Measurements from ENCODE around the gene TMEM203.
"Not testable (repeated sequence)": the region's sequence is repeated elsewhere in the genome, so short reads cannot be mapped to it uniquely, and the experiment has no call there.

The TMEM203 gene

DNA sequence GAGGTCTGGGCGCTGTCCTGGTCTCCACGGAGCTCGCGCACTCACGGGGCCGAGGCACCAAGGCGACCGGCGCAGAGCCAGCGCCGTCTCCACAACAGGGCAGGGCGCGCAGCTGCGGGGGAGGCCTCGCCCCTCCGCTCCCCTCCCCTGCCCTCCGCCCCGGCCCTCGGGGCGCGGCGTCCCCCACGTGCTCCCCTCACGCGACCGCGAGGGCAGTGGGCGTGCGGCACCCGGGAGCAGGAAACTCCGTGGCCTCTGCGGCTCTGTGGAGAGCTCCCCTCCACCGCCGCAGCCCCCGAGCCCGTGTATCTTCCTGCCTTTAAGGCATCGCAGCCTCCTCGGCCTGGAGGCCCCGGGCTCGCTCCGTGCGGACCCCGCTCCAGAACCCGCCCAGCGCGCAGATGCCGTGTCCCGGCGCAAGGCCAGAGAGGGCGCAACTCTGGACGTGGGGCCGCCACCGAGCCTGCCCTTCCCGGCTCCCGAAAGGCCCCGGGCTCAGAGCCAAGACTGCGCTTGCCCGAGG is 34.9 kb upstream of the TMEM203 start:
- peak overlapping the region; percentile 89; the same call in 1 of the 2 replicates for H3K27ac ChIP-seq (ENCODE audit: low read depth, low read length)
- H3K9ac ChIP-seq (ENCODE audit: low read length) = peak overlapping the region; percentile 93
- H3K4me1 ChIP-seq (ENCODE audit: control insufficient read depth, insufficient read depth, low read length) = peaks cover 54% of the 10 kb centered on the region

DNA sequence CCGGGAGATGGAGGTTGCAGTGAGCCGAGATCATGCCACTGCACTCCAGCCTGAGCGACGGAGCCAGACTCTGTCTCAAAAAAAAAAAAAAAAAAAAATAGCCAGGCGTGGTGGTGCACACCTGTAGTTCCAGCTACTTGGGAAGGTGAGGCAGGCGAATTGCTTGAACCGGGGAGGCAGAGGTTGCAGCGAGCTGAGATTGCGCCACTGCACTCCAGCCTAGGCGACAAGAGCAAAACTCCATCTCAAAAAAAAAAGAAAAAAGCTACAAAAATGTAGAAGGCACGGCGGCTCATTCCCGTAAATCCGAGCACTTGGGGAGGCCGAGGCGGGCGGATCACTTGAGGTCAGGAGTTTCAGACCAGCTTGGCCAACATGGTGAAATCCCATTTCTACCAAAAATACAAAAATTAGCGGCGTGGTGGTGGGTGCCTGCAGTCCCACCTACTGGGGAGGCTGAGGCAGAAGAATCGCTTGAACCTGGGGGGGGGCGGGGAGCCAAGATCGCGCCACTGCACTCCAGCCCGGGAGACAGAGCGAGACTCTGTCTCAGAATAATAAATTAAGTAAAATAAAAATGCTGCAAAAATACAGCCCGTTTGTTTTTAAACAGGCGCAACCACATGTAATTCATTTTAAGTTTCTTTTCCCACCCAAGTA is 34.2 kb upstream of the TMEM203 start:
- not testable (repeated sequence) for H3K27me3 ChIP-seq (ENCODE audit: control insufficient read depth, insufficient read depth, low read length); H3K9me3 ChIP-seq (ENCODE audit: control insufficient read depth, insufficient read depth, low read depth, low read length)
- H3K36me3 ChIP-seq (ENCODE audit: control insufficient read depth, insufficient read depth, low read length) = peaks cover 21% of the 10 kb centered on the region
- H3K27ac ChIP-seq (ENCODE audit: low read depth, low read length) = peak overlapping the region; percentile 89; the same call in 1 of the 2 replicates
- peak overlapping the region; percentile 93 for H3K9ac ChIP-seq (ENCODE audit: low read length)
- peak overlapping the region; percentile 83 for H3K4me3 ChIP-seq (ENCODE audit: low read depth, low read length)
- H3K4me1 ChIP-seq (ENCODE audit: control insufficient read depth, insufficient read depth, low read length) = peaks cover 47% of the 10 kb centered on the region

More for the DNA sequence above, 34.9 kb upstream of the TMEM203 start:
- Histone ChIP-seq H3K4me3 (ENCODE audit: low read depth, low read length) (peak overlapping the region; percentile 83), H3K36me3 (ENCODE audit: control insufficient read depth, insufficient read depth, low read length) (peaks cover 21% of the 10 kb centered on the region), H3K9me3 (ENCODE audit: control insufficient read depth, insufficient read depth, low read depth, low read length) (no peaks in the 10 kb centered on the region), H3K27me3 (ENCODE audit: control insufficient read depth, insufficient read depth, low read length) (no peaks in the 10 kb centered on the region)

DNA sequence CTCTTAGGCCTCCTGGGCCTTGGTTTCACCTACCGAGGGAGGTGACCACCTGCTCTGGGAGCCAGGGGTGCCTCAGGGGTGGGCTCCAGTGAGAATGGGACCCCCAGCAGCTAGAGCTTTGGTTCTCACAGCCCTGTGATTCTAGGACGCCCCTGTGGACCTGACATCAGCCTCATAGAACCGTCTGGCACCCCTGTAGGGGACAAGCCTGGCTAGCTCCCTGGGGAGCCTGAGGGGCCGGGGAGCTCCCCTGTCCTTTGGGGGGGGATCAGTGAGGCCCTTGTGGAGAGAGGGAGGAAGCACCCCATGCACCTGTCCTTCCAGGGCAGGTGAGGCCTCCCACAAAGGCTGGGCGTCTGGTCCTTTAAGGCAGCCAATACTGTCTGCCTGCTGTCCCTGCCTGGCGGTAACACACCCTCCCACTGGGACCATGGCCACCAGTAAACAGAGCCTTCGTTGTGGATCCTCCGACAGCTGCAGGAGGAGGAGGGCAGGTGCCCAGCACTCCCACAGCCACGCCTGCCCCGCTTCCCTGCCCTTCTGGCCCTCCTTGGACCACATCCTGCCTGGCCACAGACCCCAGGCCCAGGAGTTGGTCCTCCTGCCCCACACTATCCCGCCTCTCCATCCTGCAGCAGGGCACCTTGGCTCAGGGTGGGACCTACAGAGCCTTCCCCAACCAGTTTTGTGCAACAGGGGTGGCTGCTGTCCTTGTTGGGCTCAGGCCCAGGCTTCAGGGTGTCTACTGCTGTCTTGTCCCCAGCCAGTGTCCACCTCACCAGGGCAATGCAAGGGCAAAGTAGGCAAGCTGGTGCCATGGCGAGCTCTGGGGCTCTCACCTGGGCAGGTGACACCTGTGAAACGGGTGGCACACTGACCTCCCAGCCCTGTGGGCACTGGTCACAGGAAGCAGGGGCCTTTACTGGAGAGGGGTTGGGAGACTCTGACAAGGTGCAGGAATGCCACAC is 32.6 kb upstream of the TMEM203 start:
- H3K9me3 ChIP-seq (ENCODE audit: control insufficient read depth, insufficient read depth, low read depth, low read length) = no peaks in the 10 kb centered on the region

DNA sequence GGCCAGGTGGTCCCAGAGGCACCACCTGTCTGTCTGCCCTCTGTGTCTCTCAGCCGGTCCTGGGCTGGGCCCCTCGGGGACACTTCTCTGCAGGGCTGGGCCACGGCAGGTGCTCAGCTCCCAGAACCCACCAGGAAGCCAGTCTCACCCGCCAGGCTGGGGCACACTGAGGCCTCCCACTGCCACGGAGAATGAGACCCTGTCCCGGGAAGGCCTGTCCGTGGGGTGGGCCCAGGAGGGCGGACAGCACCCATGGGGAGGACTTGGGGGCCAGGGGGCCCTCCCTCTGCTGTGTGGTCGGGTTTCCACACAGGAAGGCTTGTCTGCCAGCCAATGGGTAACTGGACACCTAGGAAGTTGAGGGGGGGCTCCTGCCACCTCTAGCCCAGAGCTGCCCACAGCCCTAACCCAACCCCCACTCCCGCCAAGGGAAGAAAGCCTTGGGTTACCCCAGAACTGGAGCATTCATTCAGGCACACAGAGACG is 31.5 kb upstream of the TMEM203 start:
- peaks cover 26% of the 10 kb centered on the region for H3K4me1 ChIP-seq (ENCODE audit: control insufficient read depth, insufficient read depth, low read length)
- no peaks in the 10 kb centered on the region for H3K27me3 ChIP-seq (ENCODE audit: control insufficient read depth, insufficient read depth, low read length)
- no peaks in the 10 kb centered on the region for H3K9me3 ChIP-seq (ENCODE audit: control insufficient read depth, insufficient read depth, low read depth, low read length)
- no peak overlapping the region for H3K9ac ChIP-seq (ENCODE audit: low read length)
- H3K36me3 ChIP-seq (ENCODE audit: control insufficient read depth, insufficient read depth, low read length) = peaks cover under 1% of the 10 kb centered on the region
- H3K27ac ChIP-seq (ENCODE audit: low read depth, low read length) = no peak overlapping the region
- 0 out of 2 replicates have a peak overlapping the region, but pooled peaks have one; percentile 20 for H3K4me3 ChIP-seq (ENCODE audit: low read depth, low read length)

More for the DNA sequence above, 32.6 kb upstream of the TMEM203 start:
- peaks cover 11% of the 10 kb centered on the region for H3K36me3 ChIP-seq (ENCODE audit: control insufficient read depth, insufficient read depth, low read length)
- H3K9ac ChIP-seq (ENCODE audit: low read length) = no peak overlapping the region
- H3K4me1 ChIP-seq (ENCODE audit: control insufficient read depth, insufficient read depth, low read length) = peaks cover 35% of the 10 kb centered on the region
- H3K4me3 ChIP-seq (ENCODE audit: low read depth, low read length) = no peak overlapping the region
- no peak overlapping the region for H3K27ac ChIP-seq (ENCODE audit: low read depth, low read length)
- no peaks in the 10 kb centered on the region for H3K27me3 ChIP-seq (ENCODE audit: control insufficient read depth, insufficient read depth, low read length)

DNA sequence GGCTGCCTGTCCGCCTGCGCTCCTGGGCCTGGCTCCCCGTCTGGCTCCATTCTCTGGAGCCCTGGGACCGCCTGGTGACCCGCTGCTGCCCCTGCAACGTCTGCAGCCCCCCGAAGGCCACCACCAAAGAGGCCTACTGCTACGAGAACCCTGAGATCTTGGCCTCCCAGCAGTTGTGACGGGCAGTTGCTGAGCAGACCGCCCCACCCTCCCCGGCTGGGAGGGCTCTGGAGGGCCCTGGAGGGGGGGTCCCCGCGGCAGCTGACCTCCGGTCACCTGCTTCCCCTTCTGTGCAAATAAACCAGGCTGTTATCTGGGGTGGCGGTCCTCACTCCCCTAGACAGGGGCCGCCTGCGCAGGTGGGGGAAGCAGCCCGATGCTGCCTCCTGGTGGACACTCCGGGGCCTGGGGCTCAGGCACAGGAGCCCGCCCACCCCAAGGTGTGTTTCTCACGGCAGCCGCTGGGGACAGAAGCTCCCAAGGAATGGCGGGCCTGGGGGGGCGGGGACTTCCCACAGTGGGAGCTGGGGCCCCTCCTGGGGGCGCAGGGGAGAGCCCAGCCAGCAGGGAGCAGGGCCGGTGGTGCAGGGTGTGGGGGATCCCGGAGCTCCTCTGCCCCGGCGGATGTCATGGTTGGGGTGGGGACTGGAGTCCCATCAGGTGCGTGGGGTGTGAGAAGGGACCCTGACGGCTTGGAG is 30.9 kb upstream of the TMEM203 start:
- 0 out of 2 replicates have a peak overlapping the region, but pooled peaks have one; percentile 20 for H3K4me3 ChIP-seq (ENCODE audit: low read depth, low read length)
- H3K36me3 ChIP-seq (ENCODE audit: control insufficient read depth, insufficient read depth, low read length) = no peaks in the 10 kb centered on the region
- H3K9ac ChIP-seq (ENCODE audit: low read length) = no peak overlapping the region
- no peaks in the 10 kb centered on the region for H3K9me3 ChIP-seq (ENCODE audit: control insufficient read depth, insufficient read depth, low read depth, low read length)
- H3K27me3 ChIP-seq (ENCODE audit: control insufficient read depth, insufficient read depth, low read length) = no peaks in the 10 kb centered on the region
- peaks cover 26% of the 10 kb centered on the region for H3K4me1 ChIP-seq (ENCODE audit: control insufficient read depth, insufficient read depth, low read length)
- no peak overlapping the region for H3K27ac ChIP-seq (ENCODE audit: low read depth, low read length)

DNA sequence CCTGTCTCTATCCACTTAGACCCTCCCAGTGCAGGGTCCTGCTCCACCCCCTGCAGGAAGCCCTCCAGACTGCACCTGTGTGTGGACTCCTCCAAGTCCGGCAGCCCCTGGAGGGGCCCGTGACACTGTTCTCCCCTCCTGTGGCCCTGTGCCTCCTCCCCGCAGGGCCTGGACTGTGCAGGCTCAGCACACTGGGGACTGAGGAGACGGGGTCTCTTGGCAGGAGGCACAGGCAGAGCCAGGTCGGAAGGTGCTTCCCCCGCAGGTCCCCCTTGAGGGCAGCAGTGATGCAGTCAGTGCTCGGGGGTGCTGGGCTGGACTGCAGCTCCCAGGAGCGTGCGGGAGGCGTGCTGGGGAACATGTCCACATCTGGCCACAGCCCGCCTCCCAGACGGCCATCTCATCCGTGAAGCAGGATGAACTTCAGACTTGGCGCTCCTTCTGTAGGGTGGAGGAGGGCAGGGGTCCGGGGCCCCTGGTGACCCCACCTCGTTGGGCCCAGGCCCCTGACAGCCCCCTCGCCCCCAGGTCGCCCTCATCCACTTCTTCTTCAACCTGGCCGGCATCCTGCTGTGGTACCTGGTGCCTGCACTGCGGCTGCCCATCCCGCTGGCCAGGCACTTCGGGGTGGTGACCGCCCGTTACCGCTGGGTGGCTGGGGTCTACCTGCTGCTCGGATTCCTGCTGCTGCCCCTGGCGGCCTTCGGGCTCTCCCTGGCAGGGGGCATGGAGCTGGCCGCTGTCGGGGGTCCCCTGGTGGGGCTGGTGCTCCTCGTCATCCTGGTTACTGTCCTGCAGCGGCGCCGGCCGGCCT is 30.2 kb upstream of the TMEM203 start:
- no peak overlapping the region for H3K4me3 ChIP-seq (ENCODE audit: low read depth, low read length)
- no peak overlapping the region for H3K27ac ChIP-seq (ENCODE audit: low read depth, low read length)
- H3K9ac ChIP-seq (ENCODE audit: low read length) = no peak overlapping the region

DNA sequence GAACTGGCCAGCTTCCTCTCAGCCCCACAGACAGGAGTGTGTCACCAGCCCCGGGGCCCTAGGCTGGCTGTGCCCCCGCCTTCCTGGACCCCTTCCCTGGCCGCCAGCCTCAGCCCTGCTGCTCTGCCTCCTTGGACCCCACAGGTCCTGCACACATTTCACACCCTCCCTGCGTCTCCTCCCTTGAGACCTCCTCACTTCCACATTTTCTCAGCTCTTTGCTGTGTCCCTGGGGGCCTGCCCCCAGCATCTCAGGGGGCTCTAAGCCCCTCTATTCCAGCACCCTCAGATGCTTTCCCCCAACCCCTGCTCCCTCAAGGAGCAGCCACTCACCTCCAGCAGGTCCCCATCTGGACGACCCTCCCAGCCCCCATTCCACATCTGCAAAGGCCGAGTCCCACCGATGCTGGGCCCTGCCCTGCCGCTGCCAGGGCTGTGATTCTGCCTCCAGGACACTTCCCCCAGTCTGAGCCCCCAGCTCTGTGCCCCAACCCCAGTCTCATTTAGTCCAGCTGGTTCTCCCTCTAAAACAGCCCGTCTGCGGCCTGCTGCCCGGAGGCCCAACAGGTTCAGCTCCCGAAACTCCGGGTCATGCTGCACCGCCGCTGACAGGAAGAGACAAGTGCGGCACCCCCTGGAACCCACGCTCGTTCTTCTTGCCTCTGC is 29.4 kb upstream of the TMEM203 start:
- Histone ChIP-seq H3K27ac (ENCODE audit: low read depth, low read length) (no peak overlapping the region), H3K4me3 (ENCODE audit: low read depth, low read length) (no peak overlapping the region), H3K9ac (ENCODE audit: low read length) (no peak overlapping the region), H3K9me3 (ENCODE audit: control insufficient read depth, insufficient read depth, low read depth, low read length) (no peaks in the 10 kb centered on the region), H3K36me3 (ENCODE audit: control insufficient read depth, insufficient read depth, low read length) (no peaks in the 10 kb centered on the region), H3K27me3 (ENCODE audit: control insufficient read depth, insufficient read depth, low read length) (no peaks in the 10 kb centered on the region), H3K4me1 (ENCODE audit: control insufficient read depth, insufficient read depth, low read length) (peaks cover 26% of the 10 kb centered on the region)

More for the DNA sequence above, 30.2 kb upstream of the TMEM203 start:
- H3K4me1 ChIP-seq (ENCODE audit: control insufficient read depth, insufficient read depth, low read length) = peaks cover 26% of the 10 kb centered on the region
- H3K9me3 ChIP-seq (ENCODE audit: control insufficient read depth, insufficient read depth, low read depth, low read length) = no peaks in the 10 kb centered on the region
- H3K36me3 ChIP-seq (ENCODE audit: control insufficient read depth, insufficient read depth, low read length) = no peaks in the 10 kb centered on the region
- H3K27me3 ChIP-seq (ENCODE audit: control insufficient read depth, insufficient read depth, low read length) = no peaks in the 10 kb centered on the region

DNA sequence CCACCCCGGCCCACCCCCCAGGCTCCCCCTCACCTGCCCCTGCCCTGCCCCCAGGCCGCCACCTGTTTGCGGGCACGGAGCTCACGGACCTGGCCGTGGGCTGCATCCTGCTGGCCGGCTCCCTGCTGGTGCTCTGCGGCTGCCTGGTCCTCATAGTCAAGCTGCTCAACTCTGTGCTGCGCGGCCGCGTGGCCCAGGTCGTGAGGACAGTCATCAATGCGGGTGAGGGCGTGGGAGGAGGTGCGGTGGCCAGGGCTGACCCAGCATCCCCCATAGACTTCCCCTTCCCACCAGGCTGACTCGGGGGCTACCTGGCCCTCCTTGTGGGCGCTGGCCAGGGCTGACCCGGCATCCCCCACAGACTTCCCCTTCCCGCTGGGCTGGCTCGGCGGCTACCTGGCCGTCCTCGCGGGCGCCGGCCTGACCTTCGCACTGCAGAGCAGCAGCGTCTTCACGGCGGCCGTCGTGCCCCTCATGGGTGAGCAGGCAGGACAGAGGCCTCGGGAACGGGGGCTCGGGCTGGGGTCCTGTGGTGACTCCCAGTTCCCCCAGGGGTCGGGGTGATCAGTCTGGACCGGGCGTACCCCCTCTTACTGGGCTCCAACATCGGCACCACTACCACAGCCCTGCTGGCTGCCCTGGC is 28.7 kb upstream of the TMEM203 start:
- H3K27me3 ChIP-seq (ENCODE audit: control insufficient read depth, insufficient read depth, low read length) = no peaks in the 10 kb centered on the region
- no peak overlapping the region for H3K27ac ChIP-seq (ENCODE audit: low read depth, low read length)
- peaks cover 30% of the 10 kb centered on the region for H3K4me1 ChIP-seq (ENCODE audit: control insufficient read depth, insufficient read depth, low read length)
- H3K4me3 ChIP-seq (ENCODE audit: low read depth, low read length) = no peak overlapping the region
- H3K36me3 ChIP-seq (ENCODE audit: control insufficient read depth, insufficient read depth, low read length) = no peaks in the 10 kb centered on the region
- H3K9ac ChIP-seq (ENCODE audit: low read length) = no peak overlapping the region
- H3K9me3 ChIP-seq (ENCODE audit: control insufficient read depth, insufficient read depth, low read depth, low read length) = no peaks in the 10 kb centered on the region

DNA sequence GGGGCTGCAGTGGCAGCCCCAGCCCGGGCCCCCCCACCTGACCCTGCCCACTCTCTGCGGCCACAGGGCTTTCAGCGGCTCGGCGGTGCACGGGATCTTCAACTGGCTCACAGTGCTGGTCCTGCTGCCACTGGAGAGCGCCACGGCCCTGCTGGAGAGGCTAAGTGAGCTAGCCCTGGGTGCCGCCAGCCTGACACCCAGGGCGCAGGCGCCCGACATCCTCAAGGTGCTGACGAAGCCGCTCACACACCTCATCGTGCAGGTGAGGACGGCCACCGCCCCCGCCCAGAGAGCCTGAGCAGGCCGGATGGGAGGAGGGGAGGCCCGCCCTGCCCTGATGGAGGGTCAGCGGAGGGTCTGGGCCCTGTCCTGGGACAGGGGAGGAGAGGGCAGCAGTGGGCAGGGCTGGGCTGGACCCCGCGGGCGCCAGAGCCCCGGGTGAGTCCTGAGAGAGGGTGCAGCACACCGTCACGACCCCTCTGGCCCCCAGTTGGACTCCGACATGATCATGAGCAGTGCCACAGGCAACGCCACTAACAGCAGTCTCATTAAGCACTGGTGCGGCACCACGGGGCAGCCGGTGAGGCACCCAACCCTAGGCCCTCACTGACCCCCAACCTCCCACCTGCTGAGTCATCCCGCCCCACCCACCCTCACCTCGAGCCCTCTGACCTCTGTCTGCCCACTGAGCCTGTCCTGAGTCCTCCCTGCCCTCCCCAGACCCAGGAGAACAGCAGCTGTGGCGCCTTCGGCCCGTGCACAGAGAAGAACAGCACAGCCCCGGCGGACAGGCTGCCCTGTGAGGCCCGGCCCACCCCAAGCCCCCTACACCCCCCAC is 27.9 kb upstream of the TMEM203 start:
- no peaks in the 10 kb centered on the region for H3K9me3 ChIP-seq (ENCODE audit: control insufficient read depth, insufficient read depth, low read depth, low read length)
- no peaks in the 10 kb centered on the region for H3K27me3 ChIP-seq (ENCODE audit: control insufficient read depth, insufficient read depth, low read length)
- no peak overlapping the region for H3K27ac ChIP-seq (ENCODE audit: low read depth, low read length)
- H3K4me3 ChIP-seq (ENCODE audit: low read depth, low read length) = no peak overlapping the region
- no peak overlapping the region for H3K9ac ChIP-seq (ENCODE audit: low read length)
- H3K36me3 ChIP-seq (ENCODE audit: control insufficient read depth, insufficient read depth, low read length) = no peaks in the 10 kb centered on the region
- peaks cover 27% of the 10 kb centered on the region for H3K4me1 ChIP-seq (ENCODE audit: control insufficient read depth, insufficient read depth, low read length)

All from HUES6 (cell line).